ENCODE results near the gene PLPP3. TPM values are rescaled to one million over a fixed set of nuclear protein-coding genes. Genes with fewer than 3 reads are reported as not detected.

The PLPP3 gene
- total and polyA plus RNA-seq, 2 of the 8 experiments (the other 6 are each of a cell fraction or from before 2014, with no cell fraction given): 33.2 to 42.0 TPM

DNA sequence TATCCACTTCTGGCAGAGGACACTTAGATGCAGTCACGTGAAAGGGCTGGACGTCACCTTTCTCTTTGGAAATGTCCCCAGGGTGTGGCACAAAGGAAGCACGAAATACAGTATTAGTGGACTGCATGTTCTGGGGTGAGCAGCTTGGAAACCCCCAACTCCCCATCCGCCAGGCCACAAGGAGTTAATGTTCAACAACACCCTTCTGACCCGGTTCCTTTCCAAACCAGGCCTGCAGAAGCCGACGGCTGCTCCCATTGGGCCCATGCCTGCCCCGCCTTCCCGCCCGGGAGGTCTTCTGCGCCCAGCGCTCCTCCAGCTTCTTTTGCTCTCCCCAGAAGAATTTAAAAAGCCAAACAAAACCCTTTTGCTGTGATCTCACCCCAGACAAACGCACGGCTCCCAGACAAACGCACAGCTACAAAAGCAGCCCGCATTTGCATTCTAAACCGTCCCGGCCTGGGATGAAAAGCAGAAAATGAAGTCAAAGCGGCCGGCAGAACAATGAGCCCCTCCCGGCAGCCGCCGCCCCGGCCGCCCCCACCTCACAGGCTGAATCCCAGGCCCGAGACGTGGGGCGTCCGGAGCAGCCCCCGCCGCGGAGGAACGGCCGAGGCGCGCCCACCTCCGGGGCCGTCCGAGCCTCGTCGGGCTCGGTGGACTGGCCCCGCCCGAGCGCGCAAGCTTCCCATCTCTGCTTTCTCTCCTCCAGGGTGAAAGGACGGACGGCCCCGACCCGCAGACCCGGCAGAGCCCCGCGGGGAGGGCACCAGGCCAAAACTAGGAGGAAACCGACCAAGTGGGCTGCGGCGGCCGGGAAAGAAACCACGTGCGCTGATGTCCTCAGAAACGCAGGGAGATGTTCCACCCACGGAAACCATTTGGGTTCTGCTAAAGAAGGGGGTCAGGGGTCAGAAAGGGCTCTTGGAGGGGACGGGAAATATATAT, 101.9 kb downstream of the PLPP3 start (continued):
- TF ChIP-seq TAF1 (IDR thresholded peaks at IDR 0.05; ENCODE audit: low read depth, low read length): peak; percentile 50; the same call in 1 of the 2 replicates
- peak; percentile 65; the same call in 1 of the 2 replicates for TF ChIP-seq RBBP5 (IDR thresholded peaks at IDR 0.05; ENCODE audit: borderline replicate concordance, low read depth, low read length)
- no peak for TF ChIP-seq CBX5 (IDR thresholded peaks at IDR 0.05; ENCODE audit: low read depth, low read length)
- no peak for TF ChIP-seq RFX5 (IDR thresholded peaks at IDR 0.05; ENCODE audit: borderline replicate concordance, low read depth, low read length)
- no peak for TF ChIP-seq TAF7 (optimal IDR thresholded peaks at IDR 0.05; ENCODE audit: borderline replicate concordance, low read depth, low read length)
- TF ChIP-seq SUZ12 (IDR thresholded peaks at IDR 0.05; ENCODE audit: low read length): no peak
- TF ChIP-seq ZNF274 (IDR thresholded peaks at IDR 0.05; ENCODE audit: borderline replicate concordance, extremely low read depth, low read length): no peak
- TF ChIP-seq, protein P1, sequence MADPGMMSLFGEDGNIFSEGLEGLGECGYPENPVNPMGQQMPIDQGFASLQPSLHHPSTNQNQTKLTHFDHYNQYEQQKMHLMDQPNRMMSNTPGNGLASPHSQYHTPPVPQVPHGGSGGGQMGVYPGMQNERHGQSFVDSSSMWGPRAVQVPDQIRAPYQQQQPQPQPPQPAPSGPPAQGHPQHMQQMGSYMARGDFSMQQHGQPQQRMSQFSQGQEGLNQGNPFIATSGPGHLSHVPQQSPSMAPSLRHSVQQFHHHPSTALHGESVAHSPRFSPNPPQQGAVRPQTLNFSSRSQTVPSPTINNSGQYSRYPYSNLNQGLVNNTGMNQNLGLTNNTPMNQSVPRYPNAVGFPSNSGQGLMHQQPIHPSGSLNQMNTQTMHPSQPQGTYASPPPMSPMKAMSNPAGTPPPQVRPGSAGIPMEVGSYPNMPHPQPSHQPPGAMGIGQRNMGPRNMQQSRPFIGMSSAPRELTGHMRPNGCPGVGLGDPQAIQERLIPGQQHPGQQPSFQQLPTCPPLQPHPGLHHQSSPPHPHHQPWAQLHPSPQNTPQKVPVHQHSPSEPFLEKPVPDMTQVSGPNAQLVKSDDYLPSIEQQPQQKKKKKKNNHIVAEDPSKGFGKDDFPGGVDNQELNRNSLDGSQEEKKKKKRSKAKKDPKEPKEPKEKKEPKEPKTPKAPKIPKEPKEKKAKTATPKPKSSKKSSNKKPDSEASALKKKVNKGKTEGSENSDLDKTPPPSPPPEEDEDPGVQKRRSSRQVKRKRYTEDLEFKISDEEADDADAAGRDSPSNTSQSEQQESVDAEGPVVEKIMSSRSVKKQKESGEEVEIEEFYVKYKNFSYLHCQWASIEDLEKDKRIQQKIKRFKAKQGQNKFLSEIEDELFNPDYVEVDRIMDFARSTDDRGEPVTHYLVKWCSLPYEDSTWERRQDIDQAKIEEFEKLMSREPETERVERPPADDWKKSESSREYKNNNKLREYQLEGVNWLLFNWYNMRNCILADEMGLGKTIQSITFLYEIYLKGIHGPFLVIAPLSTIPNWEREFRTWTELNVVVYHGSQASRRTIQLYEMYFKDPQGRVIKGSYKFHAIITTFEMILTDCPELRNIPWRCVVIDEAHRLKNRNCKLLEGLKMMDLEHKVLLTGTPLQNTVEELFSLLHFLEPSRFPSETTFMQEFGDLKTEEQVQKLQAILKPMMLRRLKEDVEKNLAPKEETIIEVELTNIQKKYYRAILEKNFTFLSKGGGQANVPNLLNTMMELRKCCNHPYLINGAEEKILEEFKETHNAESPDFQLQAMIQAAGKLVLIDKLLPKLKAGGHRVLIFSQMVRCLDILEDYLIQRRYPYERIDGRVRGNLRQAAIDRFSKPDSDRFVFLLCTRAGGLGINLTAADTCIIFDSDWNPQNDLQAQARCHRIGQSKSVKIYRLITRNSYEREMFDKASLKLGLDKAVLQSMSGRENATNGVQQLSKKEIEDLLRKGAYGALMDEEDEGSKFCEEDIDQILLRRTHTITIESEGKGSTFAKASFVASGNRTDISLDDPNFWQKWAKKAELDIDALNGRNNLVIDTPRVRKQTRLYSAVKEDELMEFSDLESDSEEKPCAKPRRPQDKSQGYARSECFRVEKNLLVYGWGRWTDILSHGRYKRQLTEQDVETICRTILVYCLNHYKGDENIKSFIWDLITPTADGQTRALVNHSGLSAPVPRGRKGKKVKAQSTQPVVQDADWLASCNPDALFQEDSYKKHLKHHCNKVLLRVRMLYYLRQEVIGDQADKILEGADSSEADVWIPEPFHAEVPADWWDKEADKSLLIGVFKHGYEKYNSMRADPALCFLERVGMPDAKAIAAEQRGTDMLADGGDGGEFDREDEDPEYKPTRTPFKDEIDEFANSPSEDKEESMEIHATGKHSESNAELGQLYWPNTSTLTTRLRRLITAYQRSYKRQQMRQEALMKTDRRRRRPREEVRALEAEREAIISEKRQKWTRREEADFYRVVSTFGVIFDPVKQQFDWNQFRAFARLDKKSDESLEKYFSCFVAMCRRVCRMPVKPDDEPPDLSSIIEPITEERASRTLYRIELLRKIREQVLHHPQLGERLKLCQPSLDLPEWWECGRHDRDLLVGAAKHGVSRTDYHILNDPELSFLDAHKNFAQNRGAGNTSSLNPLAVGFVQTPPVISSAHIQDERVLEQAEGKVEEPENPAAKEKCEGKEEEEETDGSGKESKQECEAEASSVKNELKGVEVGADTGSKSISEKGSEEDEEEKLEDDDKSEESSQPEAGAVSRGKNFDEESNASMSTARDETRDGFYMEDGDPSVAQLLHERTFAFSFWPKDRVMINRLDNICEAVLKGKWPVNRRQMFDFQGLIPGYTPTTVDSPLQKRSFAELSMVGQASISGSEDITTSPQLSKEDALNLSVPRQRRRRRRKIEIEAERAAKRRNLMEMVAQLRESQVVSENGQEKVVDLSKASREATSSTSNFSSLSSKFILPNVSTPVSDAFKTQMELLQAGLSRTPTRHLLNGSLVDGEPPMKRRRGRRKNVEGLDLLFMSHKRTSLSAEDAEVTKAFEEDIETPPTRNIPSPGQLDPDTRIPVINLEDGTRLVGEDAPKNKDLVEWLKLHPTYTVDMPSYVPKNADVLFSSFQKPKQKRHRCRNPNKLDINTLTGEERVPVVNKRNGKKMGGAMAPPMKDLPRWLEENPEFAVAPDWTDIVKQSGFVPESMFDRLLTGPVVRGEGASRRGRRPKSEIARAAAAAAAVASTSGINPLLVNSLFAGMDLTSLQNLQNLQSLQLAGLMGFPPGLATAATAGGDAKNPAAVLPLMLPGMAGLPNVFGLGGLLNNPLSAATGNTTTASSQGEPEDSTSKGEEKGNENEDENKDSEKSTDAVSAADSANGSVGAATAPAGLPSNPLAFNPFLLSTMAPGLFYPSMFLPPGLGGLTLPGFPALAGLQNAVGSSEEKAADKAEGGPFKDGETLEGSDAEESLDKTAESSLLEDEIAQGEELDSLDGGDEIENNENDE (IDR thresholded peaks at IDR 0.05; ENCODE audit: insufficient replicate concordance, low read length): no peak
- no peak for TF ChIP-seq CHD2 (IDR thresholded peaks at IDR 0.05; ENCODE audit: low read length)
- TF ChIP-seq TBP (IDR thresholded peaks at IDR 0.05; ENCODE audit: low read depth, low read length): no peak

All from H1 (cell line).